Activated B cell treated with CpG ODN at 0.5 μM for 24 hours (primary cell): Measurements from ENCODE around the gene MCHR1. TPM values are rescaled to one million over a fixed set of nuclear protein-coding genes. Genes with fewer than 3 reads are reported as not detected.
"Not testable (repeated sequence)": the region's sequence is repeated elsewhere in the genome, so short reads cannot be mapped to it uniquely, and the experiment has no call there.

ENCODE experiments used
- ATAC-seq: fragments of 200-7000 bp; cut with Tn5 transposase; one replicate; pipeline ENCODE4 v1.10.0; 2021; ENCODE audit warnings: low read depth, mild to moderate bottlenecking, moderate library complexity
- CTCF ChIA-PET: fragments of 350-600 bp; sonication (Branson Sonifier 250); formaldehyde crosslinking; loops from one replicate; lab custom pipeline; 2021; ENCODE audit warnings: antibody characterized with exemption; lab: Charles Lee
- POLR2A ChIA-PET: fragments of 350-600 bp; sonication (Branson Sonifier 250); formaldehyde crosslinking; loops from one replicate; lab custom pipeline; 2021; ENCODE audit warnings: antibody characterized with exemption; lab: Charles Lee
- DNase-seq: peaks from one replicate; pipeline ENCODE4 v3.0.0; 2022
- H3K27ac Mint-ChIP-seq: one replicate; pipeline ENCODE4 v1.8.0; 2020; ENCODE audit warnings: mixed read lengths
- H3K27me3 Mint-ChIP-seq: one replicate; pipeline ENCODE4 v1.8.0; 2021; ENCODE audit warnings: mixed read lengths
- H3K36me3 Mint-ChIP-seq: one replicate; pipeline ENCODE4 v1.8.0; 2021; ENCODE audit warnings: low read depth, mixed read lengths
- H3K4me1 Mint-ChIP-seq: one replicate; pipeline ENCODE4 v1.8.0; 2021; ENCODE audit warnings: mixed read lengths
- H3K4me3 Mint-ChIP-seq: one replicate; pipeline ENCODE4 v1.8.0; 2020; ENCODE audit warnings: mild to moderate bottlenecking, mixed read lengths
- H3K9me3 Mint-ChIP-seq: one replicate; pipeline ENCODE4 v1.8.0; 2020; ENCODE audit warnings: mixed read lengths
- intact Hi-C: fragments of 100-400 bp; cut with micrococcal nuclease; formaldehyde crosslinking; loops from one replicate; pipeline ENCODE4 v1.15.1; 2024
- total RNA-seq: library from RNA; stranded (reverse); gene quantifications from 2 replicates; pipeline ENCODE4 v1.2.3, GENCODE V29; 2022
- TF ChIP-seq, protein P1 (sequence below): fragments of 200-600 bp; IDR thresholded peaks from one replicate; pipeline ENCODE4 v1.8.0; 2022; ENCODE audit warnings: antibody characterized with exemption, mild to moderate bottlenecking

Gene MCHR1
- total RNA-seq, 1 donor from 2014 or later, result not detected

- no peak overlapping the region for H3K27ac Mint-ChIP-seq
- POLR2A ChIA-PET, result no interaction called here
- DNase-seq, result no peak
- CTCF ChIA-PET, result no interaction called here
- no peak overlapping the region for H3K4me3 Mint-ChIP-seq
- peaks cover 5% of the 10 kb centered on the region for H3K4me1 Mint-ChIP-seq
- peaks cover 3% of the 10 kb centered on the region for H3K27me3 Mint-ChIP-seq
- no peak for ATAC-seq
- H3K36me3 Mint-ChIP-seq, result no peaks in the 10 kb centered on the region
- H3K9me3 Mint-ChIP-seq, result no peaks in the 10 kb centered on the region
- intact Hi-C loops, result no loop called here
- TF ChIP-seq, protein P1, sequence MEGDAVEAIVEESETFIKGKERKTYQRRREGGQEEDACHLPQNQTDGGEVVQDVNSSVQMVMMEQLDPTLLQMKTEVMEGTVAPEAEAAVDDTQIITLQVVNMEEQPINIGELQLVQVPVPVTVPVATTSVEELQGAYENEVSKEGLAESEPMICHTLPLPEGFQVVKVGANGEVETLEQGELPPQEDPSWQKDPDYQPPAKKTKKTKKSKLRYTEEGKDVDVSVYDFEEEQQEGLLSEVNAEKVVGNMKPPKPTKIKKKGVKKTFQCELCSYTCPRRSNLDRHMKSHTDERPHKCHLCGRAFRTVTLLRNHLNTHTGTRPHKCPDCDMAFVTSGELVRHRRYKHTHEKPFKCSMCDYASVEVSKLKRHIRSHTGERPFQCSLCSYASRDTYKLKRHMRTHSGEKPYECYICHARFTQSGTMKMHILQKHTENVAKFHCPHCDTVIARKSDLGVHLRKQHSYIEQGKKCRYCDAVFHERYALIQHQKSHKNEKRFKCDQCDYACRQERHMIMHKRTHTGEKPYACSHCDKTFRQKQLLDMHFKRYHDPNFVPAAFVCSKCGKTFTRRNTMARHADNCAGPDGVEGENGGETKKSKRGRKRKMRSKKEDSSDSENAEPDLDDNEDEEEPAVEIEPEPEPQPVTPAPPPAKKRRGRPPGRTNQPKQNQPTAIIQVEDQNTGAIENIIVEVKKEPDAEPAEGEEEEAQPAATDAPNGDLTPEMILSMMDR, result no peak
These were observed 28.9 kb downstream of the MCHR1 start for GRCh38 chr22:40708177-40708576.

- ChIA-PET POLR2A (interaction anchor here (0.7 kb wide), 1 partner anchor 82 kb away, joined by 4 read pairs; no protein-coding TSS in a partner anchor), CTCF (interaction anchor here (0.6 to 1.2 kb wide), 2 partner anchors 9 to 227 kb away, joined by 3 read pairs; no protein-coding TSS in a partner anchor)
- ATAC-seq, result no peak
- no peaks in the 10 kb centered on the region for H3K36me3 Mint-ChIP-seq
- H3K27me3 Mint-ChIP-seq, result peaks cover 12% of the 10 kb centered on the region
- no peak overlapping the region for H3K4me3 Mint-ChIP-seq
- H3K9me3 Mint-ChIP-seq, result no peaks in the 10 kb centered on the region
- DNase-seq, result no peak
- no peak overlapping the region for H3K27ac Mint-ChIP-seq
- H3K4me1 Mint-ChIP-seq, result peaks cover 12% of the 10 kb centered on the region
- TF ChIP-seq, protein P1, result no peak
- intact Hi-C loops, result no loop called here
These were observed 30.6 kb downstream of the MCHR1 start for GRCh38 chr22:40709752-40710413.

DNA sequence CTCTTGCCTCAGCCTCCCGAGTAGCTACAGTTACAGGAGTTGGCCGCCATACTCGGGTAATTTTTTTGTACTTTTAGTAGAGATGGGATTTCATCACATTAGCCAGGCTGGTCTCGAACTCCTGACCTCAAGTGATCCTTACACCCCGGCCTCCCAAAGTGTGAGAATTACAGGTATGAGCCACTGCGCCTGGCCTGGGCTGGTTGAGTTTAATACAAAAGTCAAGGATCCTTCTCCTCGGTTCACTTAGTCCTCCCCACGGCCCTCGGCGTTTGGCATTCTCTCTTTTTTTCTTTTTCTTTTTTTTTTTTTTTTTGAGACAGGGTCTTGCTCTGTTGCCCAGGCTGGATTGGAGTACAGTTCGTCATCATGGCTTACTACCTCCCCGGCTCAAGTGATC is 33.0 kb downstream of the MCHR1 start:
- Mint-ChIP-seq H3K9me3 (no peaks in the 10 kb centered on the region), H3K27ac (no peak overlapping the region), H3K4me1 (peaks cover 12% of the 10 kb centered on the region), H3K27me3 (peaks cover 11% of the 10 kb centered on the region), H3K36me3 (no peaks in the 10 kb centered on the region), H3K4me3 (no peak overlapping the region)
- TF ChIP-seq, protein P1, result no peak
- ChIA-PET POLR2A (interaction anchor here (0.7 kb wide), 1 partner anchor 249 kb away, joined by 5 read pairs; no protein-coding TSS in a partner anchor), CTCF (no interaction called here)
- intact Hi-C loops, result no loop called here
- ATAC-seq (no peak), DNase-seq (no peak)

DNA sequence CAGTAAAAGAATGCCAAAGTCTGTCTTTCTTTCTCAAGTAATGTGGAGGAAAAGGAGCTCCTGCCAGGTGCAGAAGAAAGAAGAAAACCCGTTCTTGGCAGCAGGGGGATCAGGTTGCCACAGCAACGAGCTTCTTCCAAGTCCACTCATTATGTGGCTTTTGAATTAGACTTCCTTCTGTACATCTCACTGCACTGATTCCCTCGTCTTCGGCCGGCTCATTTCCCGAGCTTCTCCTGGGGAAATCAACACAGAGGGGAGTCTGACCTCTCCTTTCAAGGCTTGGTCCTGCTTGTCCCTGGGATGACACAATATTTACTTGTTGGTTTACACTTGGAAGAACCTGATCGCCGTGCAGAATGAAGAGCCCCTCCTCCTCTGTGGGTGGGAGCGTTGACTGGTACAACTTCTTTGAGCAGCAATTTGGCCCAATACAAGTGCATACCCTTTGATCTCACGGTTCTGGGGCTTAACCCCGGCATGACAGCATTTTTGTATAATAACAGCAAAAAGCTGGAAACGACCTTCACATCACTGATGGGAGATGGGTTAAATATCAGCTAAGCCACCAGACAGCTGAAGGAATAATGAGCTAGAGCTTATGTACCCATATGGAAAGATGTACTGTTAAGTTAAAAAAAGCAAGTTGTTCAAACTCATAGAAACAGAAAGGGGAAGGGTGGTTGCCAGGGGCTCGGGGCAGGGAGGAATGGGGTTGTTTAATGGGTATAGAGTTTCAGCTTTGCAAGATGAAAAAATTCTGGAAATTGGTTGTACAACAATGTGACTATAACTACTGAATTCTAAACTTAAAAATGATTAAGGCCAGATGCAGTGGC is 35.4 kb downstream of the MCHR1 start:
- ChIA-PET CTCF (no interaction called here), POLR2A (interaction anchor here (0.7 kb wide), 1 partner anchor 18 kb away, joined by 4 read pairs; no protein-coding TSS in a partner anchor)
- peaks cover 15% of the 10 kb centered on the region for H3K4me1 Mint-ChIP-seq
- no peaks in the 10 kb centered on the region for H3K36me3 Mint-ChIP-seq
- TF ChIP-seq, protein P1, result no peak
- H3K4me3 Mint-ChIP-seq, result no peak overlapping the region
- no peak for DNase-seq
- intact Hi-C loops, result no loop called here
- H3K27me3 Mint-ChIP-seq, result peaks cover 11% of the 10 kb centered on the region
- no peaks in the 10 kb centered on the region for H3K9me3 Mint-ChIP-seq
- no peak overlapping the region for H3K27ac Mint-ChIP-seq
- no peak for ATAC-seq

DNA sequence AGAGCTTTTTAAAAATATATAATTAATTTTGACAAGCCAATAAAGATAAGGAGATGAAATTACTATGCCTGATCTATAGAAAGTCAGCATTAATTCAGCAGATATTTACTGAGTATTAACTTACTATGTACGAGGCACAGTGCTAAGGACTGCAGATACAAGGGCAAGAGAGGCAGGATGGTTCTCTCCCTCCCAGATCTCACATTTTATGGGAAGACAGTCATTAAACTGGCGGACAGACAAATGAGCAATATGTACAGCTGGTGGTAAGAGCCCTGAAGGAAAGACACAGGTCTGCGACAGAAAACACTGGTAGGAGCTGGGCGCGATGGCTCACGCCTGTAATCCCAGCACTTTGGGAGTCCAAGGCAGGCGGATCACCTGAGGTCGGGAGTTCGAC is 36.8 kb downstream of the MCHR1 start:
- Mint-ChIP-seq H3K4me1 (peaks cover 15% of the 10 kb centered on the region), H3K4me3 (no peak overlapping the region), H3K36me3 (no peaks in the 10 kb centered on the region), H3K27me3 (peaks cover 15% of the 10 kb centered on the region), H3K27ac (no peak overlapping the region), H3K9me3 (no peaks in the 10 kb centered on the region)
- intact Hi-C loops, result no loop called here
- TF ChIP-seq, protein P1, result no peak
- ChIA-PET POLR2A (interaction anchor here (0.7 kb wide), 1 partner anchor 537 kb away, joined by 4 read pairs; no protein-coding TSS in a partner anchor), CTCF (interaction anchor here (0.7 kb wide), 1 partner anchor 191 kb away, joined by 3 read pairs; no protein-coding TSS in a partner anchor)
- ATAC-seq, result no peak
- no peak for DNase-seq

- H3K9me3 Mint-ChIP-seq, DNase-seq, H3K27ac Mint-ChIP-seq, intact Hi-C loops, H3K36me3 Mint-ChIP-seq, ATAC-seq, CTCF ChIA-PET, H3K4me3 Mint-ChIP-seq: not testable (repeated sequence)
- H3K27me3 Mint-ChIP-seq, result peaks cover 19% of the 10 kb centered on the region
- H3K4me1 Mint-ChIP-seq, result peaks cover 10% of the 10 kb centered on the region
- POLR2A ChIA-PET, result interaction anchor here (0.7 kb wide), 1 partner anchor 144 kb away, joined by 4 read pairs; no protein-coding TSS in a partner anchor
These were observed 38.4 kb downstream of the MCHR1 start for GRCh38 chr22:40717657-40718056.
